CD4-positive, CD25-positive, alpha-beta regulatory T cell (primary cell): Measurements from ENCODE around the gene LMNA. TPM values are rescaled to one million over a fixed set of nuclear protein-coding genes. Genes with fewer than 3 reads are reported as not detected.
A peak's percentile ranks its signal among the peaks of the same experiment; 100 is the strongest.

Experiments
- ATAC-seq, 2 donors: fragments of 150-1000 bp; cut with Tn5 transposase; one replicate each; pipeline ENCODE4 v1.10.0; 2021; ENCODE audit warnings: low read depth in 2 of 2, moderate number of reproducible peaks in 2 of 2, moderate library complexity in 1 of 2
- DNase-seq, 3 donors: peaks; one replicate each; pipeline versions ENCODE4 v3.0.0 to v3.0.0-alpha.2; 2012 to 2022; ENCODE audit warnings: mixed read lengths in 1 of 3
- H3K27ac ChIP-seq: one replicate; pipeline ENCODE4 v1.7.0; 2013; ENCODE audit warnings: mild to moderate bottlenecking, low read length; ENCODE audit not compliant: insufficient read depth, poor library complexity, severe bottlenecking
- H3K27me3 ChIP-seq: one replicate; pipeline ENCODE4 v1.7.0; 2013; ENCODE audit warnings: low read length; ENCODE audit not compliant: control insufficient read depth, insufficient read depth
- H3K36me3 ChIP-seq: one replicate; pipeline ENCODE4 v1.7.0; 2013; ENCODE audit warnings: mild to moderate bottlenecking, low read length, moderate library complexity; ENCODE audit not compliant: control insufficient read depth, insufficient read depth
- H3K4me1 ChIP-seq: 2 replicates; pipeline ENCODE4 v1.7.0; 2013; ENCODE audit warnings: mild to moderate bottlenecking, low read length; ENCODE audit not compliant: insufficient read depth, control insufficient read depth, poor library complexity, severe bottlenecking
- H3K4me3 ChIP-seq: one replicate; pipeline ENCODE4 v1.7.0; 2013; ENCODE audit warnings: low read depth, mild to moderate bottlenecking, low read length, moderate library complexity
- H3K9me3 ChIP-seq, 2 experiments: 1 replicate in 1 of 2; 2 replicates in 1 of 2; pipeline ENCODE4 v1.7.0; 2013; ENCODE audit warnings: low read length in 2 of 2, mild to moderate bottlenecking in 1 of 2, moderate library complexity in 1 of 2; ENCODE audit not compliant: control insufficient read depth in 2 of 2
- H3K27ac Mint-ChIP-seq, 3 donors: one replicate each; pipeline ENCODE4 v1.8.0; 2020 to 2022; ENCODE audit warnings: mild to moderate bottlenecking in 3 of 3, mixed read lengths in 3 of 3, moderate library complexity in 2 of 3
- H3K27me3 Mint-ChIP-seq: one replicate; pipeline ENCODE4 v1.8.0; 2022; ENCODE audit warnings: mild to moderate bottlenecking, mixed read lengths
- H3K36me3 Mint-ChIP-seq: one replicate; pipeline ENCODE4 v1.8.0; 2020; ENCODE audit warnings: mixed read lengths
- H3K4me1 Mint-ChIP-seq, 4 donors: one replicate each; pipeline ENCODE4 v1.8.0; 2020 to 2022; ENCODE audit warnings: mixed read lengths in 4 of 4, mild to moderate bottlenecking in 1 of 4
- H3K4me3 Mint-ChIP-seq, 4 donors: one replicate each; pipeline ENCODE4 v1.8.0; 2020 to 2022; ENCODE audit warnings: mild to moderate bottlenecking in 4 of 4, mixed read lengths in 4 of 4, moderate library complexity in 3 of 4
- H3K9me3 Mint-ChIP-seq, 7 donors: one replicate each; pipeline ENCODE4 v1.8.0; 2020 to 2022; ENCODE audit warnings: mixed read lengths in 7 of 7, mild to moderate bottlenecking in 3 of 7, moderate library complexity in 2 of 7
- polyA plus RNA-seq, 4 donors: library from polyadenylated mRNA; unstranded; fragments of 300-500 nt; fragmentation: Illumina TruSeq; gene quantifications; one replicate each; pipeline ENCODE4 v1.2.3, GENCODE V29; 2021
- total RNA-seq: library from RNA; stranded (reverse); gene quantifications from one replicate; pipeline ENCODE4 v1.2.3, GENCODE V29; 2022

Gene LMNA
- total and polyA plus RNA-seq, 5 donors from 2014 or later = 54.1 to 1,807 (median 95.6) TPM

DNA sequence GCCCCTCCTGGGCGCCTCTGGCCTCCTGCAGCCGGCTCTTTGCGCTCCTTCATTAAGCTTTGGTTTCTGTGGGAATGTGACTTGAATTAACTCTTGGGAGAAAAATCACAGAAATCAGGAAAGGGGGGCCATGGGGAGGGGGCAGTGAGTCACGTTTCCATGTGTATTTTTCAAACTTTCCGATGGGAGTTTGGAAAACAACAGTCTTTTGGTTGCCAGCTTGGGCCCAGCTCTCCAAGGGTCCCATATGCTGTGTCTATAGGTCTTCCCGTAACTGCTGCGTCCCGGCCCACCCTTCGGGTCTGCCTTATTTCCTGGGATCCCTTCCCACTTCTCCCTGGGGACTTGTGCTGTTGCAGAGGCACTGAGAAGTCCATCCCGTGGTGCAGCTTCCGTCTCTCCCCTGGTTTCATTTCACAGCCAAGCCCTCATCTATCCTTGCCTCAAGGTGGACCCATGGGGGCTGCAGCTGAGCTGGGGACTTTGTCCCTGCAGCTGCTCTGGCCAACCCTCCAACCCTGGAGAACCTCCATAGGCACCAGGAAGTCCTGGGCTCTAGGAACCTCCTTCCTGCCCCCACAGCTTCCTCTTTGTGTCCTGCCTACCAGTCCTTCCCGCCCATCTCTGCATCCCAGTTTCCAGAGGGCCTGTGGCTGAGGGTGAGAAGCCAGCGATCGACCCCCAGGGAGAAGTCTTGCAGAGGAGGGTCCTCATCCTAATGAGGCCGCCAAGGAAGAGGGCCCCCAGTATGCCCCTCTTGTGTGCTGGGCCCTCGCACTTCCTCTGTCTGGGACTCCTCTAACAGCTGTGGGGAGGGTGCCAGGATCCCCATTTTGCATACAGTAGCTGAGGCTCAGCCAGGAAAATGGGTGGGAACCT is 11.6 kb upstream of the LMNA start:
- peaks cover 0 to 4% (median 0%) of the 10 kb centered on the region in 7 donors for H3K9me3 Mint-ChIP-seq
- peak overlapping the region; percentile 78 to 99 (median 90) for H3K27ac Mint-ChIP-seq
- DNase-seq (no peak), ATAC-seq (no peak)
- H3K4me1 ChIP-seq = peaks cover 41% of the 10 kb centered on the region
- H3K36me3 Mint-ChIP-seq = no peaks in the 10 kb centered on the region
- H3K27me3 ChIP-seq = no peaks in the 10 kb centered on the region
- no peak overlapping the region for H3K4me3 Mint-ChIP-seq
- peak overlapping the region; percentile 99 for H3K27ac ChIP-seq
- H3K4me1 Mint-ChIP-seq = peaks cover 3 to 59% (median 36%) of the 10 kb centered on the region in 4 donors
- peaks cover 5% of the 10 kb centered on the region for H3K27me3 Mint-ChIP-seq
- no peaks in the 10 kb centered on the region for H3K36me3 ChIP-seq
- no peaks in the 10 kb centered on the region for H3K9me3 ChIP-seq
- H3K4me3 ChIP-seq = no peak overlapping the region

GRCh38 chr1:156103521-156103947 is 11.0 kb upstream of the LMNA start:
- Histone ChIP-seq H3K4me1 (peaks cover 41% of the 10 kb centered on the region), H3K36me3 (no peaks in the 10 kb centered on the region), H3K4me3 (no peak overlapping the region), H3K9me3 (no peaks in the 10 kb centered on the region), H3K27me3 (no peaks in the 10 kb centered on the region), H3K27ac (peak overlapping the region; percentile 99)
- H3K27me3 Mint-ChIP-seq = peaks cover 5% of the 10 kb centered on the region
- ATAC-seq (no peak), DNase-seq (peak in 1 of 3 donors; percentile 33)
- peaks cover 0 to 57% (median 31%) of the 10 kb centered on the region in 4 donors for H3K4me1 Mint-ChIP-seq
- H3K27ac Mint-ChIP-seq = peak overlapping the region; percentile 90 to 100 (median 99)
- H3K4me3 Mint-ChIP-seq = peak overlapping the region in 2 of 4 donors; percentile 12 to 93
- no peaks in the 10 kb centered on the region for H3K36me3 Mint-ChIP-seq
- H3K9me3 Mint-ChIP-seq = peaks cover 0 to 4% (median 0%) of the 10 kb centered on the region in 7 donors

DNA sequence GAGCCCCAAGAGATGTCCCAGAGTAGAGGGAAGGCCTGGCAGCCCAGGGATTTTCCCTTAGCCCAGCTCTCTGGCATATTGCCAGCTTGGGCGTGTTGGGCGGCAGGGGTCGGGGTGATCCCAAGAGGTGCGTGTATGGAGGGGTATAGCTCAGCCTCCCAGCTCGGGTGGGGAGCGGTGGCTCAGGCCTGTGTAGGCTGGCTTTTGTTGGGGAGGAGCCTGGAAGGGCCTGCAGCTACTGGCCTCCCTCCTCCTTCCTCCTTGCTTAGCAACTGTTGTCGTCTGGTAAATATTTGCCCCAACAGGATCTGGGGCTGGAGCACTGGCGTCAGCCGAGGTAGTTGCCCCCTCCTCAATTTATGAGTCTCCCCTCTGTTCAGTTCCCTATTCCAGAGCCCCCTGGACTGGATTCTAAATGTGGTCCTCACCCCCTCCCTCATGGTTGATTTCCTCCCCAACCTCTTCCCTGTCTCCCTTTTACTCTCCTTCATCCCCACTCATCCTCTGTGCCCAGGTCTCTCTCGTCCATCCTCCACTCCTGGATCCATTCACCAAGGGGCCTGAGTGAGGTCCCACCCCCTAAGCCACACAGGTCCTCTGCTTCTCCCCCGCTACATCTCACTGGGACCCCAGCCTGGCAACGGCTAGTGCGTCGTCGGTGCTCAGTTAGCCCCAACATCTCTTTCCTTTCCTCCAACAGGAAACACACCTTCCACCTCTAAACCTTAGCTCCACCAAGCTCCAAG is 10.3 kb upstream of the LMNA start:
- Histone ChIP-seq H3K4me3 (no peak overlapping the region), H3K27me3 (no peaks in the 10 kb centered on the region), H3K27ac (peak overlapping the region; percentile 99), H3K4me1 (peaks cover 41% of the 10 kb centered on the region), H3K9me3 (no peaks in the 10 kb centered on the region), H3K36me3 (no peaks in the 10 kb centered on the region)
- H3K4me3 Mint-ChIP-seq = peak overlapping the region; percentile 38 to 93 (median 62)
- peaks cover 0 to 55% (median 31%) of the 10 kb centered on the region in 4 donors for H3K4me1 Mint-ChIP-seq
- peaks cover 0 to 4% (median 0%) of the 10 kb centered on the region in 7 donors for H3K9me3 Mint-ChIP-seq
- H3K27me3 Mint-ChIP-seq = peaks cover 5% of the 10 kb centered on the region
- ATAC-seq = peak; percentile 19 to 33
- peak in 2 of 3 donors; percentile 63 to 65 for DNase-seq
- peak overlapping the region; percentile 95 to 100 (median 99) for H3K27ac Mint-ChIP-seq
- H3K36me3 Mint-ChIP-seq = no peaks in the 10 kb centered on the region

DNA sequence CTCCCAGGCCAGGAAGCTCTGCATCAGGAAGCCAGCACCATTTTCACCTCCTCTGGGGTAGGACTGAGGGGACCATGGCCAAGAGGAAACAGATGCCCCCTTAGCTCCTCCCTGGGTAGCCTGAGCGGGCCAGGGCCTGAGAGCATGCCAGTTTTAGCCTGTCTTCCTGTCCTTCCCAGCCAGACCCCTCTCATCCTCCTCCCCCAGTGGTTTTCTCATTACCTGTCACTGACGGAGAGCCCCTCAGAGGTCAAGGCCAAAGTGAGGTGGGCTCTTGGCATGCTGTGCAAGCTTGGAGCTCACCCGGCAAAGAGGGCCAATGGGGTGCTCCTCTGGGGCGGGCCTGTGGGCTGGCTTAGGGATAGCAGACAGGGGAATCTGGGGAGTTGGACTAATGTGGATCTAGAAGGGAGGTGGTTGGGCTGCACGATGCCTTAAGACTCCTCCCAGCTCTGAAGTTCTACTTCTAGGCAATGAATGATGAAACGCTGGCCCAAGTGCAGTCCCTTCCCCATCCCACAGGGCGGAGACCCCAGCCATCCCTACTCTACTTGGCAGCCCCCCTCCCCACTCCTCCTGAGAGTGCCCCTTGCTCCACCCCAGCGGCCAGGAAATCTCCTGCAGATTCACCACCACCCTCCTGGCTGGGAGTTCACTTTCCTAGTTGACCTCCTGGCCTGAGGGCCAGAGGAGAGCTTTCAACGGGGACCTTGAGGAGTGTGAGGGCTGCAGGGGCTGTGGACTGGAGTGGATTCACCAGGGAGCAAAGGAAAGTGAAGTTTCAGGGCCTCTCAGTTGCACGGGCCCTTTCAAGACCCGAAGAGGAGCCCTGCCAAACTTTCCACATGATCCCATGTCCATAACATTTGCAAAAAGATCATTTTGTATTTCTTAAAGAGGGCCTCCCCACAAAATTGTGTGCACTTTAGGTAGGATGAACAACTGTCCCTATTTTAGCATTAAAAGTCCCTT is 9.4 kb upstream of the LMNA start:
- H3K4me1 Mint-ChIP-seq = peaks cover 0 to 54% (median 33%) of the 10 kb centered on the region in 4 donors
- H3K4me1 ChIP-seq = peaks cover 41% of the 10 kb centered on the region
- DNase-seq = no peak

GRCh38 chr1:156106624-156107488 is 7.7 kb upstream of the LMNA start:
- ATAC-seq (no peak), DNase-seq (no peak)
- Histone ChIP-seq H3K4me3 (peak overlapping the region; percentile 69), H3K36me3 (no peaks in the 10 kb centered on the region), H3K9me3 (no peaks in the 10 kb centered on the region), H3K27ac (peak overlapping the region; percentile 99), H3K4me1 (peaks cover 41% of the 10 kb centered on the region), H3K27me3 (no peaks in the 10 kb centered on the region)
- Mint-ChIP-seq H3K27me3 (peaks cover 5% of the 10 kb centered on the region), H3K4me1 (peaks cover 0 to 48% (median 30%) of the 10 kb centered on the region in 4 donors), H3K9me3 (peaks cover 0 to 4% (median 0%) of the 10 kb centered on the region in 7 donors), H3K36me3 (no peaks in the 10 kb centered on the region), H3K4me3 (peak overlapping the region; percentile 84 to 95 (median 92)), H3K27ac (peak overlapping the region; percentile 97 to 100 (median 99))

More for the DNA sequence above, 9.4 kb upstream of the LMNA start:
- Mint-ChIP-seq H3K27me3 (peaks cover 5% of the 10 kb centered on the region), H3K27ac (peak overlapping the region; percentile 97 to 100 (median 99)), H3K36me3 (no peaks in the 10 kb centered on the region), H3K4me3 (peak overlapping the region; percentile 84 to 95 (median 92)), H3K9me3 (peaks cover 0 to 4% (median 0%) of the 10 kb centered on the region in 7 donors)
- H3K9me3 ChIP-seq = no peaks in the 10 kb centered on the region
- no peak for ATAC-seq
- H3K36me3 ChIP-seq = no peaks in the 10 kb centered on the region
- H3K4me3 ChIP-seq = peak overlapping the region; percentile 76
- peak overlapping the region; percentile 99 for H3K27ac ChIP-seq
- no peaks in the 10 kb centered on the region for H3K27me3 ChIP-seq

GRCh38 chr1:156108057-156108456 is 6.5 kb upstream of the LMNA start:
- Mint-ChIP-seq H3K9me3 (peaks cover 0 to 4% (median 0%) of the 10 kb centered on the region in 7 donors), H3K4me3 (peak overlapping the region in 2 of 4 donors; percentile 9 to 93), H3K27ac (peak overlapping the region in 2 of 3 donors; percentile 99 to 100), H3K4me1 (peaks cover 0 to 45% (median 30%) of the 10 kb centered on the region in 4 donors), H3K36me3 (no peaks in the 10 kb centered on the region), H3K27me3 (peaks cover 5% of the 10 kb centered on the region)
- H3K27ac ChIP-seq = peak overlapping the region; percentile 99
- no peaks in the 10 kb centered on the region for H3K9me3 ChIP-seq
- H3K4me1 ChIP-seq = peaks cover 39% of the 10 kb centered on the region
- ATAC-seq (no peak), DNase-seq (no peak)
- H3K36me3 ChIP-seq = no peaks in the 10 kb centered on the region
- no peaks in the 10 kb centered on the region for H3K27me3 ChIP-seq
- H3K4me3 ChIP-seq = no peak overlapping the region
